Neural progenitor cell (in vitro differentiated cells): ENCODE results near the gene WAC. TPM values are rescaled to one million over a fixed set of nuclear protein-coding genes. Genes with fewer than 3 reads are reported as not detected.
A peak's percentile ranks its signal among the peaks of the same experiment; 100 is the strongest.

Experiments used
- DNase-seq: peaks from one replicate; pipeline ENCODE4 v3.0.0-alpha.2; 2016; ENCODE audit warnings: low spot score
- H2AFZ ChIP-seq: fragments of 200-600 bp; sonication (generic); replicated peaks from 2 replicates; pipeline ENCODE4 v1.6.1; 2016; ENCODE audit warnings: antibody characterized with exemption
- H3F3A ChIP-seq: fragments of 200-600 bp; sonication (generic); 2 replicates; pipeline ENCODE4 v1.6.1; 2016; ENCODE audit warnings: antibody characterized with exemption, low read depth
- H3K27ac ChIP-seq: fragments of 200-600 bp; sonication (generic); 2 replicates; pipeline ENCODE4 v1.5.1; 2016; ENCODE audit warnings: mild to moderate bottlenecking
- H3K27me3 ChIP-seq: fragments of 200-600 bp; sonication (generic); 2 replicates; pipeline ENCODE4 v1.6.1; 2016; ENCODE audit warnings: mild to moderate bottlenecking, moderate library complexity
- H3K36me3 ChIP-seq: fragments of 200-600 bp; sonication (generic); 2 replicates; pipeline ENCODE4 v1.5.1; 2016
- H3K4me1 ChIP-seq: fragments of 200-600 bp; sonication (generic); 2 replicates; pipeline ENCODE4 v1.6.1; 2016; ENCODE audit warnings: mixed run types
- H3K4me2 ChIP-seq: fragments of 200-600 bp; sonication (generic); 2 replicates; pipeline ENCODE4 v1.6.1; 2016
- H3K4me3 ChIP-seq: fragments of 200-600 bp; sonication (generic); 2 replicates; pipeline ENCODE4 v1.5.1; 2016
- H3K79me2 ChIP-seq: fragments of 200-600 bp; sonication (generic); 2 replicates; pipeline ENCODE4 v1.6.1; 2016; ENCODE audit warnings: low read depth
- H3K9ac ChIP-seq: fragments of 200-600 bp; sonication (generic); 2 replicates; pipeline ENCODE4 v1.6.1; 2016
- H3K9me3 ChIP-seq: fragments of 200-600 bp; sonication (generic); 2 replicates; pipeline ENCODE4 v1.5.1; 2016; ENCODE audit warnings: low read depth
- H4K20me1 ChIP-seq: fragments of 200-600 bp; sonication (generic); 2 replicates; pipeline ENCODE4 v1.6.1; 2016; ENCODE audit warnings: low read depth
- H3K27ac Mint-ChIP-seq: 3 replicates; pipeline ENCODE4 v1.8.0; 2021; ENCODE audit warnings: mixed read lengths
- H3K27me3 Mint-ChIP-seq: 2 replicates; pipeline ENCODE4 v1.8.0; 2022; ENCODE audit warnings: low read depth, mild to moderate bottlenecking, inconsistent platforms, moderate library complexity, mixed read lengths; ENCODE audit not compliant: insufficient read depth
- H3K36me3 Mint-ChIP-seq: 3 replicates; pipeline ENCODE4 v1.8.0; 2021; ENCODE audit warnings: mixed read lengths
- H3K4me1 Mint-ChIP-seq: 3 replicates; pipeline ENCODE4 v1.8.0; 2021; ENCODE audit warnings: mixed read lengths
- H3K4me3 Mint-ChIP-seq: 3 replicates; pipeline ENCODE4 v1.8.0; 2021; ENCODE audit warnings: mild to moderate bottlenecking, moderate library complexity, mixed read lengths
- H3K9me3 Mint-ChIP-seq: 3 replicates; pipeline ENCODE4 v1.8.0; 2020; ENCODE audit warnings: mixed read lengths
- CTCF ChIP-seq: fragments of 200-600 bp; sonication (generic); IDR thresholded peaks from 2 replicates; pipeline ENCODE4 v1.5.1; 2017; ENCODE audit warnings: antibody characterized with exemption, mild to moderate bottlenecking
- EZH2 ChIP-seq: fragments of 200-600 bp; sonication (generic); IDR thresholded peaks from 2 replicates; pipeline ENCODE4 v1.6.1; 2017; ENCODE audit warnings: antibody characterized with exemption, mild to moderate bottlenecking, moderate library complexity
- EZH2phosphoT487 ChIP-seq: fragments of 200-600 bp; sonication (generic); IDR thresholded peaks from 2 replicates; pipeline ENCODE4 v1.6.1; 2017; ENCODE audit warnings: antibody characterized with exemption
- total RNA-seq: library from RNA; depleted of rRNA; stranded (reverse); fragments of >200 nt; gene quantifications from 2 replicates; pipeline ENCODE4 v1.2.3, GENCODE V29; 2015; ENCODE audit warnings: low replicate concordance

Gene WAC
- total RNA-seq, 1 donor from 2014 or later: 174 TPM

- Histone ChIP-seq H3K4me1 (peaks cover 34% of the 10 kb centered on the region), H3K4me2 (no peak overlapping the region), H2AFZ (no peak overlapping the region), H3K9ac (no peak overlapping the region), H3K27me3 (no peaks in the 10 kb centered on the region), H4K20me1 (peaks cover 100% of the 10 kb centered on the region), H3K36me3 (peaks cover 14% of the 10 kb centered on the region), H3K79me2 (peaks cover 100% of the 10 kb centered on the region), H3K4me3 (no peak overlapping the region), H3K27ac (peak overlapping the region; percentile 56), H3F3A (peaks cover 39% of the 10 kb centered on the region), H3K9me3 (no peaks in the 10 kb centered on the region)
- DNase-seq: no peak
- Mint-ChIP-seq H3K9me3 (no peaks in the 10 kb centered on the region), H3K4me3 (no peak overlapping the region), H3K27me3 (no peaks in the 10 kb centered on the region), H3K4me1 (peaks cover 29% of the 10 kb centered on the region), H3K36me3 (peaks cover 56% of the 10 kb centered on the region), H3K27ac (no peak overlapping the region)
- TF ChIP-seq EZH2phosphoT487: no peak
- TF ChIP-seq CTCF: no peak
- TF ChIP-seq EZH2: no peak
Observed at GRCh38 chr10:28558186-28558585, 25.3 kb downstream of the WAC start.

GRCh38 chr10:28558923-28559508, 26.1 kb downstream of the WAC start:
- Mint-ChIP-seq H3K36me3 (peaks cover 55% of the 10 kb centered on the region), H3K9me3 (no peaks in the 10 kb centered on the region)
- peaks cover 35% of the 10 kb centered on the region for H3K4me1 ChIP-seq

GRCh38 chr10:28559618-28560017, 26.7 kb downstream of the WAC start:
- Histone ChIP-seq H2AFZ (no peak overlapping the region), H3K27me3 (no peaks in the 10 kb centered on the region), H3F3A (peaks cover 46% of the 10 kb centered on the region), H3K4me2 (peak overlapping the region; percentile 40), H3K4me1 (peaks cover 41% of the 10 kb centered on the region), H3K9ac (no peak overlapping the region), H3K27ac (peak overlapping the region; percentile 56), H3K4me3 (no peak overlapping the region), H4K20me1 (peaks cover 100% of the 10 kb centered on the region), H3K79me2 (peaks cover 100% of the 10 kb centered on the region), H3K36me3 (peaks cover 10% of the 10 kb centered on the region), H3K9me3 (no peaks in the 10 kb centered on the region)
- Mint-ChIP-seq H3K27ac (no peak overlapping the region), H3K27me3 (no peaks in the 10 kb centered on the region), H3K4me1 (peaks cover 31% of the 10 kb centered on the region), H3K9me3 (no peaks in the 10 kb centered on the region), H3K36me3 (peaks cover 54% of the 10 kb centered on the region), H3K4me3 (no peak overlapping the region)
- peak; percentile 81 for DNase-seq
- no peak for TF ChIP-seq EZH2phosphoT487
- TF ChIP-seq CTCF: no peak
- TF ChIP-seq EZH2: no peak

More at GRCh38 chr10:28558923-28559508, 26.1 kb downstream of the WAC start:
- H3F3A ChIP-seq: peaks cover 40% of the 10 kb centered on the region
- peak overlapping the region; percentile 40 for H3K4me2 ChIP-seq
- Mint-ChIP-seq H3K4me1 (peaks cover 29% of the 10 kb centered on the region), H3K4me3 (no peak overlapping the region), H3K27me3 (no peaks in the 10 kb centered on the region), H3K27ac (no peak overlapping the region)
- H3K9me3 ChIP-seq: no peaks in the 10 kb centered on the region
- H2AFZ ChIP-seq: no peak overlapping the region
- TF ChIP-seq EZH2 (no peak), CTCF (no peak), EZH2phosphoT487 (no peak)
- no peaks in the 10 kb centered on the region for H3K27me3 ChIP-seq
- no peak overlapping the region for H3K9ac ChIP-seq
- peaks cover 10% of the 10 kb centered on the region for H3K36me3 ChIP-seq
- H4K20me1 ChIP-seq: peaks cover 100% of the 10 kb centered on the region
- H3K79me2 ChIP-seq: peaks cover 100% of the 10 kb centered on the region
- DNase-seq: peak; percentile 25
- H3K4me3 ChIP-seq: no peak overlapping the region
- H3K27ac ChIP-seq: peak overlapping the region; percentile 56
